Activated CD4-positive, alpha-beta T cell treated with anti-CD3 and anti-CD28 coated beads for 24 hours (primary cell): ENCODE measurements around the gene UPF1.
"Not testable (repeated sequence)": the region's sequence is repeated elsewhere in the genome, so short reads cannot be mapped to it uniquely, and the experiment has no call there.

Experiments
- DNase-seq, 2 donors: peaks; one replicate each; pipeline ENCODE4 v3.0.0-alpha.2; 2020; ENCODE audit warnings: low read depth in 2 of 2

Gene UPF1

DNA sequence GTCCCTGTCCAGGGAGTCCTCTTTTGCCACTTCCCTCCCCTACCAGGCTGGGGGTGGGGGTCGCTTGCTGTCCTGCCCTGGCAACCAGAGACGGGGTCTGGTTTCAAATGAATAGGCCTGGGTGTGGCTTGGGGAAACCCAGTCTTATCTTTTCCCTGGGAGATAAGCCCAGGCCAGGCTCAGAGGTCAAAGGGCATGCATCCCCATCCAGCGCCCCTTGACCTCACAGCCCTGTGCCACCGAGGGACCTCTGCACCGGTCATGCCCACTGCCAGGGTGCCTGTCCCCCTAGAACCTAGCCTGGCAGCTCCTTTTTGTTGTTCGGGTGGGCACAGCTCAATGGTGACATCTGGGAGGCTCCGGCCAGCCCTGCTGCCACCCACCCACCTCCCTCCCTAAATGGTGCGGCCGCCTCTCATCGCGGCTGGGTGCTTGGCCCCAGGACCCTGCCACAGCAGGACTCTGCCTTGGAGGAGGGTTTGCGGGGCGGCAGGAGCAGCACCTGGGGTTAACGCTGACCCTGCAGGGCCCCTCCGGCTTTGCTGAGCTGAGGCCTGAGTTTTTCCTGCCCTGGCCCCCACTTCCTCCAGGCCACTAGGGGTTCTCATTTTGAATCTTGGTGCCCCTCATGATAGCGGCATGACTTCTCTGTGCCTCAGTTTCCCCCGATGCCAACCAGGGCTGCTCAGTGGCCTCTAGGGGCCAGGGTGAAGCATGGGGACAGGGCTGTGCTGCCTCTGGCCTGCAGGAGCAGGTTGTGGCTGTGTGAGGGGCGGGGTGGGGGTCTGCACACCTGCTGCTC is 67.0 kb downstream of the UPF1 start:
- DNase-seq: no peak

GRCh38 chr19:18899624-18900560 is 68.1 kb downstream of the UPF1 start:
- no peak for DNase-seq

DNA sequence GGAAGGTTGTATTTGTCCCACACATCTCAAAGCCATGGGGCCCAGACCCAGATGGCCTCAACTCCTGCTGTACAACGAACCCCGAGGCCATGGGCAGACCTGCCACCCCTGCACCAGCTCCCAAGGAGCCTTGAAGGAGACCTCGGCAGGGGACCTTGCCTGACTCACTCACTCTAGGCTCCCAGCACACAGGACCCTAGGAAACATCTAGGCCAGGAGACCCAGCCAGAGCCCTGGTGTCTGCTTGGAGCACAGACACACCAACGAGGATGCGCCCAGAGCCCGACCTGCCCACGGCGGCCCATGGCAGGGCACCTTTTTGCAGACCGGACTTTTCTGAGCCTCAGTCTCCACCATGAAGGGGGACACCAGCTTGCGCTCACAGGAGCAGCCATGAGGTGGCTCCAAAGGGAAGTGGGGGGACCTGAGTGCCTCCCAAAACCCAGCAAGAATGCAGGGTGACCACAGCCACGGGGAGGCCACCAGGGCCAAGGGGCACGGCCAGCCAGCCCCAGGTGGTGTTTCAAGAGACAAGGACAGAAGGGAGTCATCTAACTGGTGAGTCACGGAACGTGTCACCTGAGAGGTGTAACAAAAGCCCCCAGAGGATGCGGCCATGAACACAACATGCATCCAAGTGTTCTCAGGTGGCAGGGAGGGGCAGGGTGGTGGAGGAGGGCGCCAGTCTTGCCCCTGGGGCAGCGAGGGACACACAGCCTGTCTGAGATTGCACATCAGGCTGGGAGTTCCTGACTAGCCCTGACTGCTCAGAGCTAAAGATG is 69.1 kb downstream of the UPF1 start:
- no peak for DNase-seq

DNA sequence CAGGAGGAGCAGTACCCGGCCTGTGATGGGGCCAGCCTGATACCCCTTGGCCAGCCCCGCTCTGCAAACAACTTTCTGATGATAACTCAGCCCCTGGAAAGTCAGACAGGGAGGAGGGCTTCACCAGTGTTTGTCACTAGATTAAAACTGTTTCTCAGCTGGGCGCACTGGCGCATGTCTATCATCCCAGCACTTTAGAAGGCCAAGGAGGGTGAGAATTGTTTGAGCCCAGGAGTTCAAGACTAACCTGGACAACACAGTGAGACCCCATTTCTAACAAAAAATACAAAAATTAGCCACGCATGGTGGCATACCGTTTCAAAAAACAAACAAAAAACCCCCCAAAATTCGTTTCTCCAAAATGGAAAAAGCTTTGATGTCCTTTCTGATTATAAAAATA is 69.7 kb downstream of the UPF1 start:
- no peak for DNase-seq

DNA sequence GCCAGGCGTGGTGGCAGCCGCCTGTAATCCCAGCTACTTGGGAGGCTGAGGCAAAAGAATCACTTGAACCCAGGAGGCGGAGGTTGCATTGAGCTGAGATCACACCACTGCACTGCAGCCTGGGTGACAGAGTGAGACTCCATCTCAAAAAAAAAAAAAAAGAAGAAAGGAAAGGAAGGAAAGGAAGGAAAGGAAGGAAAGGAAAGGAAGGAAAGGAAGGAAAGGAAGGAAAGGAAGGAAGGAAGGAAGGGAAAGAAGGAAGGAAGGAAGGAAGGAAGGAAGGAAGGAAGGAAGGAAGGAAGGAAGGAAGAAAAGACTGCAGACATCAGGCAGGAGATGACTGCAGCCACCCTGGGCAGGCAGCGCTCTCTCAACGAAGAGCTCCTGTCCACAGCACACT is 70.8 kb downstream of the UPF1 start:
- not testable (repeated sequence) for DNase-seq

GRCh38 chr19:18903156-18904037 is 71.6 kb downstream of the UPF1 start:
- DNase-seq: no peak

- no peak for DNase-seq
Observed at GRCh38 chr19:18904334-18905057, 72.7 kb downstream of the UPF1 start.

DNA sequence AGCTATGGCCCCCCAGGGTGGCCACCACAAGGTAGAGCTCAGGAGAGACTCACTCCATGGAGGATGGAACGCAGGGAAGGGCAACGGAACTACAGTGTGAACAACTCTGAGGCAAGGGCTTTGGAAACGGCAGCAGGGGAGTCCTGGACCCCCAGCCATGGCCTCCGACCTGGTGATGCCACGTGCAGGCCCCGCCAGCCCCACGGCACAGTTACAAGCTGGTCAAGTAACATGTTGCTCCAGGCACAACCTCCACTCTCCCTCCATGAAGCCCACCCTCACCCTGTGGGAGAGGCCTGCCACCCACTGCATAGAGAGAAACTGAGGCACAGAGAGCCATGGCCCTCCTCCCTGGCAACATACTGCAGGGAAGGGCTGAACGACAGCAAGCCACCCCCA is 73.3 kb downstream of the UPF1 start:
- DNase-seq: no peak

- no peak for DNase-seq
Observed at GRCh38 chr19:18905513-18906236, 73.9 kb downstream of the UPF1 start.

- DNase-seq: no peak
Observed at GRCh38 chr19:18906605-18907519, 75.1 kb downstream of the UPF1 start.

GRCh38 chr19:18908917-18909619 is 77.3 kb downstream of the UPF1 start:
- no peak for DNase-seq

DNA sequence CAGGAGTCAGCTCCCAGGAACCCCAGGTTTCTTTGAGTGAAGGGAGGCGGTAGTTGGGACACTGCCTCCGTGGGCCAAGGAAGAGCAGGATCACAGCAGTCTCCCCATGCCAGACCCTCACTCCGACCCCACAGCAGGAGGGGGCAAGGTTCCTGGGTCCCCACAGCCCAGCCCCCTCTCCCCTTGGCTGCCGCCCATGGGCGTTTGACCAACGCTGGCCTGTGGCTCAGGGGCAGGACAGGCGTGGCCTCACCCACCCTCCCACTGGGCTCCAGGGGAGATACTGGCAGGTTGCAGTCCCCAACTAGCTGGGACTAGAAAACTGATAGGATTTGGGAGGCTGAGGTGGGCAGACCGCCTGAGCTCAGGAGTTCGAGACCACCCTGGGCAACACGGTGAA is 78.3 kb downstream of the UPF1 start:
- no peak for DNase-seq

DNA sequence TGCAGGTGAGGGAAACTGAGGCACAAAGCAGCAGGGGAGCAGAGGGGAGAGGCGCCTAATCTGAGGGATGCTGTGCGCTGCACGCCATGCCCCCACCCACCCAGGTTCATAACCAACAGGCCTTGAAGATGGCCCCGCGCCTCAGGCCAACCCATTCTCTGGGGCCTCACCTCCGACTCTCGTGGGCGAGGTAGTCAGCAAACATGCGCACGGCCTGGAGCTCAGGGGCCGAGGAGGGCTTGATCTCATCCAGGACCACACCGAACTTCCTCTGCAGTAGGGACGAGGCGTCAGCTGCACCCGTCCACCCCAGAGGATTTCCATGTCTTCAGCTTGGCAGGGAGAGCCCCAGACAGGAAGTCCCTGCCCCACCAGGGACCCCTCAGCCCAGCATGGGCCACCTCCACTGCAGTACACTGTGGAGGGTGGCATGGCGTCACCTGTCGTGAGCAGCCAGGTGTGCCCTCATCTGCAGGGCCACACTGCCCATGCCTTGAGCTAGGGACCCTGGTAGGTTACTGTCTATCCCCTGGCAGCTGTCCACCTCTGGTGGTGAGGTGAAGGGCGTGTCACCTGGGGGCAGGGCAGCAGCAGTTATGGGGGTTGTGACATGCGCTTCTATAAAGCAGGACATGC is 79.2 kb downstream of the UPF1 start:
- DNase-seq: no peak

DNA sequence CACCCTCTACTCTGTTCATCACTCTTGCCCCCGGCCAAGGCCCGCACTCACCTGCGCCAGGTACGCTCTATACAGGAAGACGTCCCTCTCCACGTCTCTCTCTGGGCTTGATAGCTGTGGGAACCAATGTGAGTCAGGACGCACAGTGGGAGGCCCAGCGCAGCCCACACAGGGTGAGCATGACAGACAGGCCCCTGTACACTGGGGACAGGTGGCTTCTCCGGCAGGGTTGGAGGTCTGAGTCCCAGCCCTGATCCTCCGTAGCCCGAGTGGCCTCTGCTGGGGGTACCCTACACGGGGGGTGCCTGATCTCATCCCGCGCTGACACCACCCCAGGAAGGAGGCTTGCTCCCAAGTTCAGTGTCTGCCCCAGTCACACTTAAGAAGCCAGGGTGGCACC is 81.2 kb downstream of the UPF1 start:
- no peak for DNase-seq

DNA sequence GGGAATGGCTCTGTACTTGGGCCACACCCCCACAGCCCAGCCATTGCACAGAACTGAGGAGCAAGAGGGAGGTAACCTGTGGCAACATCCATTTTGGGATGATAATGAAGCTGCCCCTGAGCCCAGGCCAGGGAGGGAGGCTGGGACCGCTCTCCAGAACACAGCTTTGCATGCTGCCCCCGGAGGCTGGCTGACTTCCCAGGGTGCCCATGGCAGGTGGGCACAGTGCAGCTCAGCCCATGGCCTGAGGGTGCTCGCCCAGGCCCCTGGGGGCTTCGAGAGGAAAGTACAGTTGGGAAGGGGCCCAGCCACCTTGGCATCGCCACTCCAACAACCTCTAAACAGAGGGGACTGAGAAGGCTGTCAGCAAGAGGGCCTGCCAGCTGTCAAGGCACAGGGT is 81.7 kb downstream of the UPF1 start:
- DNase-seq: no peak

- no peak for DNase-seq
Observed at GRCh38 chr19:18915639-18916038, 83.9 kb downstream of the UPF1 start.

DNA sequence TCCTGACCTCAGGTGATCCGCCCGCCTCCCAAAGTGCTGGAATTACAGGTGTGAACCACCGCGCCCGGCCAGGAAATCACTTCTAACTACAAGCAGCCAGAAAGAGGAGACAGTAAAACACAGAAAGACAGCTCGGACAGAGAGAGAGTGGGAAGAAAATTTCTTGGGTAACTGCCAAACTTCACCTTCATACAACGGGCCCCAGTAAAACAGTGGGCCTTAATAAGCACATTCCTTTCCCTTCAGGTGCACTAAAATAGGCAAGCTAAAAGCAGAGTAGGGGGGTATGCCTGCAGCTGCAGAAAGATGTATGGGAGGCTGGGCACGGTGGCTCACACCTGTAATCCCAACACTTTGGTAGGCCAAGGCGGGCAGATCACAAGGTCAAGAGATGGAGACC is 85.8 kb downstream of the UPF1 start:
- DNase-seq: not testable (repeated sequence)
